ENCODE measurements around the gene MEIG1.
A peak's percentile ranks its signal among the peaks of the same experiment; 100 is the strongest.
"Not testable (repeated sequence)": the region's sequence is repeated elsewhere in the genome, so short reads cannot be mapped to it uniquely, and the experiment has no call there.

The MEIG1 gene

DNA sequence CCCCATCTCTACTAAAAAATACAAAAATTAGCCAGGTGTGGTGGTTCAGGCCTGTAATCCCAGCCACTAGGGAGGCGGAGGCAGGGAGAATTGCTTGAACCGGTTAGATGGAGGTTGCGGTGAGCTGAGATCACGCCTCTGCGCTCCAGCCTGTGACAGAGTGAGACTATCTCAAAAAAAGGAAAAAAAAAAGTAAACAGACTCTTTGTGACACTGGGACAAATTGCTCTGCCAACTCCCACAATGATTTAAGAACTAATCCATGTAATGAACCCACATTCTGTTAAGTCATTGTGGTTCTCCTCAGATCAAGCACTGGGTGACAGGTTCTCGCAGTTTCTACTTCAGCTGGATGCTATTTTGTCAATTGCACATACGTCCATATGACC is 16.2 kb upstream of the MEIG1 start:
- H3K4me3 Mint-ChIP-seq; H3K9me3 Mint-ChIP-seq; H3K27me3 Mint-ChIP-seq (ENCODE audit: low read depth); H3K27ac Mint-ChIP-seq: not testable (repeated sequence)
- H3K36me3 Mint-ChIP-seq (ENCODE audit: low read depth): peaks cover 31% of the 10 kb centered on the region
- H3K4me1 Mint-ChIP-seq (ENCODE audit: low read depth): peaks cover 13% of the 10 kb centered on the region

DNA sequence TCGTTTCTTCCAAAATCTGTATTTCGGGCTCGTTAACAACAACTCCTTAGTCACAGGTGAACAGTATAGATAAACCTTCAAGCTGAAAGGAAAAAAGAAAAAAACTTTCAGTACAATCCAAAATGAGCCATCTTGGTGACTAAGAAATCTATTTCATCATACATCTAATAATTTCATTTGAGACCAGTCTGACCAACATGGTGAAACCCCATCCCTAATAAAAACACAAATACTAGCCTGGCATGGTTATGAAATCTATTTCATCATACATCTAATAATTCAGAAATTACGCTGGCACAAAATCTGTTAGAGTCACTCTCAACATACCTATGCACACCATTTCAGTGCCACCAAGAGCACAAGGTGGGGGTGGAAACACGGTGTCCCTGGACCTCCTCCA is 14.1 kb upstream of the MEIG1 start:
- Mint-ChIP-seq H3K4me3 (no peak overlapping the region), H3K4me1 (ENCODE audit: low read depth) (peaks cover 15% of the 10 kb centered on the region), H3K36me3 (ENCODE audit: low read depth) (peaks cover 37% of the 10 kb centered on the region), H3K9me3 (no peaks in the 10 kb centered on the region), H3K27me3 (ENCODE audit: low read depth) (no peaks in the 10 kb centered on the region), H3K27ac (no peak overlapping the region)

GRCh38 chr10:14947268-14947667 is 11.9 kb upstream of the MEIG1 start:
- H3K27me3 Mint-ChIP-seq (ENCODE audit: low read depth): no peaks in the 10 kb centered on the region
- H3K27ac Mint-ChIP-seq: no peak overlapping the region
- no peaks in the 10 kb centered on the region for H3K9me3 Mint-ChIP-seq
- no peak overlapping the region for H3K4me3 Mint-ChIP-seq
- peaks cover 37% of the 10 kb centered on the region for H3K36me3 Mint-ChIP-seq (ENCODE audit: low read depth)
- peaks cover 23% of the 10 kb centered on the region for H3K4me1 Mint-ChIP-seq (ENCODE audit: low read depth)

- peaks cover 34% of the 10 kb centered on the region for H3K36me3 Mint-ChIP-seq (ENCODE audit: low read depth)
- H3K4me3 Mint-ChIP-seq: no peak overlapping the region
- H3K27me3 Mint-ChIP-seq (ENCODE audit: low read depth): no peaks in the 10 kb centered on the region
- H3K9me3 Mint-ChIP-seq: no peaks in the 10 kb centered on the region
- H3K27ac Mint-ChIP-seq: peak overlapping the region; percentile 7
- peaks cover 28% of the 10 kb centered on the region for H3K4me1 Mint-ChIP-seq (ENCODE audit: low read depth)
Observed at GRCh38 chr10:14949291-14949690, 9.9 kb upstream of the MEIG1 start.

GRCh38 chr10:14952851-14953423 is 6.3 kb upstream of the MEIG1 start:
- peak overlapping the region; percentile 86 for H3K4me3 Mint-ChIP-seq
- H3K36me3 Mint-ChIP-seq (ENCODE audit: low read depth): peaks cover 19% of the 10 kb centered on the region
- no peaks in the 10 kb centered on the region for H3K9me3 Mint-ChIP-seq
- peaks cover 43% of the 10 kb centered on the region for H3K4me1 Mint-ChIP-seq (ENCODE audit: low read depth)
- no peaks in the 10 kb centered on the region for H3K27me3 Mint-ChIP-seq (ENCODE audit: low read depth)
- peak overlapping the region; percentile 92 for H3K27ac Mint-ChIP-seq

GRCh38 chr10:14953424-14954000 is 5.7 kb upstream of the MEIG1 start:
- H3K27ac Mint-ChIP-seq: peak overlapping the region; percentile 92
- no peaks in the 10 kb centered on the region for H3K9me3 Mint-ChIP-seq
- peaks cover 45% of the 10 kb centered on the region for H3K4me1 Mint-ChIP-seq (ENCODE audit: low read depth)
- H3K36me3 Mint-ChIP-seq (ENCODE audit: low read depth): peaks cover 13% of the 10 kb centered on the region
- peak overlapping the region; percentile 86 for H3K4me3 Mint-ChIP-seq
- no peaks in the 10 kb centered on the region for H3K27me3 Mint-ChIP-seq (ENCODE audit: low read depth)

GRCh38 chr10:14954001-14954770 is 5.0 kb upstream of the MEIG1 start, which contains the start of gene DCLRE1C:
TSS of gene DCLRE1C (minus strand) at chr10:14954096. CDS start at chr10:14954010, 86 bp downstream.
- H3K9me3 Mint-ChIP-seq: no peaks in the 10 kb centered on the region
- H3K4me3 Mint-ChIP-seq: peak within 1 kb of the TSS; percentile 86
- H3K27me3 Mint-ChIP-seq (ENCODE audit: low read depth): no peaks in the 10 kb centered on the region
- H3K36me3 Mint-ChIP-seq (ENCODE audit: low read depth): peaks cover 11% of the 10 kb centered on the region
- peaks cover 47% of the 10 kb centered on the region for H3K4me1 Mint-ChIP-seq (ENCODE audit: low read depth)
- H3K27ac Mint-ChIP-seq: peak within 1 kb of the TSS; percentile 92

- Mint-ChIP-seq H3K36me3 (ENCODE audit: low read depth) (peaks cover 8% of the 10 kb centered on the region), H3K27ac (peak overlapping the region; percentile 92), H3K4me3 (peak overlapping the region; percentile 86), H3K4me1 (ENCODE audit: low read depth) (peaks cover 45% of the 10 kb centered on the region), H3K9me3 (no peaks in the 10 kb centered on the region), H3K27me3 (ENCODE audit: low read depth) (no peaks in the 10 kb centered on the region)
Observed at GRCh38 chr10:14954934-14955333, 4.3 kb upstream of the MEIG1 start.

DNA sequence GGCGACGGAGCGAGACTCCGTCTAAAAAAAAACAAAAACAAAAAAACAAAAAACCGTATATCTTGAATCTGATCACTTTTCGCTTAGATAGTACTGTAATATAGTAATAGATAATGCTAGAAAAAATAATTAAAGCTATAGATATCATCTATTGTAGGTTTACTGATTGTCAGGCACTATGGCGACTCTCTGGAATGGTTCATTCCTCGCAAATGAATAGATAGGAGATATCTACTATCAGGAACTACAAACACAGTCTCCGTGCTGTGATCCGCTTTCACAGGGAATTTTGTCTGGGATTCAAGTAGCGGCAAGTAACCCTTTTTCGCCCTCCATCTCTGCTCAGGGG is 342 bp upstream of the MEIG1 start:
- Mint-ChIP-seq H3K4me1 (ENCODE audit: low read depth) (peaks cover 25% of the 10 kb centered on the region), H3K9me3 (no peaks in the 10 kb centered on the region), H3K27ac (peak overlapping the region; percentile 97), H3K36me3 (ENCODE audit: low read depth) (peaks cover under 1% of the 10 kb centered on the region), H3K27me3 (ENCODE audit: low read depth) (no peaks in the 10 kb centered on the region), H3K4me3 (peak overlapping the region; percentile 93)

GRCh38 chr10:14967897-14968296 is 8.7 kb downstream of the MEIG1 start:
- Mint-ChIP-seq H3K4me1 (ENCODE audit: low read depth) (no peaks in the 10 kb centered on the region), H3K27me3 (ENCODE audit: low read depth) (peaks cover 7% of the 10 kb centered on the region), H3K27ac (no peak overlapping the region), H3K4me3 (no peak overlapping the region), H3K36me3 (ENCODE audit: low read depth) (no peaks in the 10 kb centered on the region), H3K9me3 (no peaks in the 10 kb centered on the region)

DNA sequence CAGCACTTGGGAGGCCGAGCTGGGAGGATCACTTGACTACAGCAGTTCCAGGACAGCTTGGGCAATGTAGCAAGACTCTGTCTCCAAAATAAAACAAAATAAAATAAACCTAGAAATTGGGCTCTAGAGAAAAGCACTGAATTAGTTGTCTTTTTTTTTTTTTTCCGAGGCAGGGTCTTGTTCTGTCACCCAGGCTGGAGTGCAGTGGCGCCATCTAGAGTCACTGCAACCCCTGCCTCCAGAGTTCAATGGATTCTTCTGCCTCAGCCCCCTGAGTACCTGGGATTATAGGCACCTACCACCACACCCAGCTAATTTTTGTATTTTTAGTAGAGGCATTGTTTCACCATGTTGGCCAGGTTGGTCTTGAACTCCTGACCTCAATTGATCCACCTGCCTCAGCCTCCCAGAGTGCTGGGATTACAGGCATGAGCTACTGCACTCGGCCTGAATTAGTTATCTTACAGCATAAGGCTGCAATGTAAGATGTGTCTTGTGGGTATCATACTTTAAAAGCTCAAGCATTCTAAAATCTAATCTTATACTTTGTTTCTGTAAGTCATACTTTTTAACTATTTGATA is 12.8 kb downstream of the MEIG1 start:
- H3K4me1 Mint-ChIP-seq (ENCODE audit: low read depth): peaks cover 7% of the 10 kb centered on the region
- H3K9me3 Mint-ChIP-seq: no peaks in the 10 kb centered on the region
- peaks cover 17% of the 10 kb centered on the region for H3K27me3 Mint-ChIP-seq (ENCODE audit: low read depth)
- H3K27ac Mint-ChIP-seq: no peak overlapping the region
- no peak overlapping the region for H3K4me3 Mint-ChIP-seq
- H3K36me3 Mint-ChIP-seq (ENCODE audit: low read depth): no peaks in the 10 kb centered on the region

- H3K36me3 Mint-ChIP-seq (ENCODE audit: low read depth); H3K4me3 Mint-ChIP-seq; H3K4me1 Mint-ChIP-seq (ENCODE audit: low read depth); H3K9me3 Mint-ChIP-seq; H3K27ac Mint-ChIP-seq: not testable (repeated sequence)
- peaks cover 17% of the 10 kb centered on the region for H3K27me3 Mint-ChIP-seq (ENCODE audit: low read depth)
Observed at GRCh38 chr10:14974153-14974998, 15.2 kb downstream of the MEIG1 start.

- Mint-ChIP-seq H3K36me3 (ENCODE audit: low read depth) (no peaks in the 10 kb centered on the region), H3K4me1 (ENCODE audit: low read depth) (peaks cover 7% of the 10 kb centered on the region), H3K27me3 (ENCODE audit: low read depth) (peaks cover 13% of the 10 kb centered on the region), H3K27ac (no peak overlapping the region), H3K4me3 (no peak overlapping the region), H3K9me3 (no peaks in the 10 kb centered on the region)
Observed at GRCh38 chr10:14975672-14976273, 16.6 kb downstream of the MEIG1 start.

- H3K4me1 Mint-ChIP-seq (ENCODE audit: low read depth): no peaks in the 10 kb centered on the region
- no peak overlapping the region for H3K4me3 Mint-ChIP-seq
- no peaks in the 10 kb centered on the region for H3K36me3 Mint-ChIP-seq (ENCODE audit: low read depth)
- no peaks in the 10 kb centered on the region for H3K9me3 Mint-ChIP-seq
- no peak overlapping the region for H3K27ac Mint-ChIP-seq
- no peaks in the 10 kb centered on the region for H3K27me3 Mint-ChIP-seq (ENCODE audit: low read depth)
Observed at GRCh38 chr10:14982744-14983143, 23.6 kb downstream of the MEIG1 start.

All from T-helper 1 cell treated with Interleukin-12 subunit alpha and Interleukin-12 subunit beta and Interleukin-4 antibody, amounts not matched to agents 30 μg/mL and 1 μg/mL, for 36 hours (primary cell).